HL-60/S4 (cell line): Measurements from ENCODE around the gene SLC30A10.
"Not testable (repeated sequence)": the region's sequence is repeated elsewhere in the genome, so short reads cannot be mapped to it uniquely, and the experiment has no call there.

ENCODE experiments used
- in situ Hi-C: fragments of 300-500 bp; cut with MboI; formaldehyde crosslinking; loops from 2 replicates; pipeline ENCODE4 v1.14.3; 2022; ENCODE audit warnings: low sequenced_read_pairs

SLC30A10 gene

GRCh38 chr1:219927956-219928790 lies at the start of gene SLC30A10:
SLC30A10 (minus strand) TSS chr1:219928557; CDS start chr1:219928440, 117 bp downstream.
- in situ Hi-C loops, result no loop called here

GRCh38 chr1:219973213-219973612 lies 44.9 kb upstream of the SLC30A10 start:
- in situ Hi-C loops, result no loop called here

- in situ Hi-C loops, result no loop called here
Measured at GRCh38 chr1:219967361-219967760, 39.0 kb upstream of the SLC30A10 start.

GRCh38 chr1:219966071-219966349 lies 37.7 kb upstream of the SLC30A10 start:
- in situ Hi-C loops, result no loop called here

GRCh38 chr1:219965285-219966070 lies 37.1 kb upstream of the SLC30A10 start:
- in situ Hi-C loops, result no loop called here

- in situ Hi-C loops, result no loop called here
Measured at GRCh38 chr1:219963432-219963831, 35.1 kb upstream of the SLC30A10 start.

- in situ Hi-C loops, result no loop called here
Measured at GRCh38 chr1:219961684-219962083, 33.3 kb upstream of the SLC30A10 start.

- in situ Hi-C loops, result no loop called here
Measured at GRCh38 chr1:219959540-219960203, 31.3 kb upstream of the SLC30A10 start.

- in situ Hi-C loops, result no loop called here
Measured at GRCh38 chr1:219958875-219959417, 30.6 kb upstream of the SLC30A10 start.

- in situ Hi-C loops, result no loop called here
Measured at GRCh38 chr1:219954736-219955421, 26.5 kb upstream of the SLC30A10 start.

- in situ Hi-C loops, result no loop called here
Measured at GRCh38 chr1:219954052-219954451, 25.7 kb upstream of the SLC30A10 start.

GRCh38 chr1:219952361-219952760 lies 24.0 kb upstream of the SLC30A10 start:
- in situ Hi-C loops, result no loop called here

GRCh38 chr1:219949227-219949626 lies 20.9 kb upstream of the SLC30A10 start:
- in situ Hi-C loops, result not testable (repeated sequence)

- in situ Hi-C loops, result not testable (repeated sequence)
Measured at GRCh38 chr1:219948766-219949165, 20.4 kb upstream of the SLC30A10 start.

GRCh38 chr1:219945795-219946194 lies 17.4 kb upstream of the SLC30A10 start:
- in situ Hi-C loops, result no loop called here

GRCh38 chr1:219941179-219942118 lies 13.1 kb upstream of the SLC30A10 start:
- in situ Hi-C loops, result no loop called here

- in situ Hi-C loops, result no loop called here
Measured at GRCh38 chr1:219940707-219941106, 12.3 kb upstream of the SLC30A10 start.

- in situ Hi-C loops, result no loop called here
Measured at GRCh38 chr1:219938706-219939105, 10.3 kb upstream of the SLC30A10 start.

GRCh38 chr1:219933763-219934162 lies 5.4 kb upstream of the SLC30A10 start:
- in situ Hi-C loops, result not testable (repeated sequence)

- in situ Hi-C loops, result no loop called here
Measured at GRCh38 chr1:219931033-219931432, 2.7 kb upstream of the SLC30A10 start.
